ENCODE results near the gene MAPK12.

The MAPK12 gene

DNA sequence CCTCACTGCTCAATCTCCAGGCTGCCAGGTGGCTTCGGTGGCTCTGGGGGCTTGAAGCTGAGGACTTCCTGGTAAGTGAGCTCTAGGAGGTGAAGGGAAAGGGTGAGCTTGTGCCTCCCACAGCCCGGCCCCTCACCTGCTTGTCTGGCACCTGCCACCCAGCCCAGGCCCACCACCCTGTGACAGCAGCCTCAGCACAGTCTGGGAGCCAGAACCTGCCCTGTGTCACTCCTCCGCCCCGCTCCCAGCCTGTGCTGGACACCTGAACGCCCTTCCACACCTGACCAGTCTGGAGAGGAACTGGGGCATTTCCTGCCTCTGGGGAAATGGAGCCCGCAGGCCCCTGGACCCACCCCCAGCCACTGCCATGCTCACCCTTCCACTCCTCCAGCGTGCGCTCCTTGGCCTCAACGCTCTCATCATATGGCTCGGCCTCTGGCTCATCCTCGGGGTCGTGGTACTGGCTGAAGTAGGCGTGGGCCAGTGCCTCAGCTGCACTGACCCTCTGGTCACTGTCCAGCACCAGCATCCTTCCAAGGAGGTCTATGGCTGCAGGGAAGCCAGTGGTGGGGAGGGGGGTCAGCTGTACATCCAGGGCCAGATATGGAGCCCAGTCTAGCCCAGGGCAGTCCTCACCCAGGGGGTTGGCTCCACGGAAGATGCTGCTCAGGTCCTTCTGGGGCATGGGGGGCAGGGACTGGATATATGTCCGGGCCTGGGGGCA is 3.6 kb upstream of the MAPK12 start:
- no peak for DNase-seq

GRCh38 chr22:50264104-50264745 is 2.7 kb upstream of the MAPK12 start:
- no peak for DNase-seq

- DNase-seq = no peak
These were observed 1.6 kb upstream of the MAPK12 start for GRCh38 chr22:50262973-50263617.

DNA sequence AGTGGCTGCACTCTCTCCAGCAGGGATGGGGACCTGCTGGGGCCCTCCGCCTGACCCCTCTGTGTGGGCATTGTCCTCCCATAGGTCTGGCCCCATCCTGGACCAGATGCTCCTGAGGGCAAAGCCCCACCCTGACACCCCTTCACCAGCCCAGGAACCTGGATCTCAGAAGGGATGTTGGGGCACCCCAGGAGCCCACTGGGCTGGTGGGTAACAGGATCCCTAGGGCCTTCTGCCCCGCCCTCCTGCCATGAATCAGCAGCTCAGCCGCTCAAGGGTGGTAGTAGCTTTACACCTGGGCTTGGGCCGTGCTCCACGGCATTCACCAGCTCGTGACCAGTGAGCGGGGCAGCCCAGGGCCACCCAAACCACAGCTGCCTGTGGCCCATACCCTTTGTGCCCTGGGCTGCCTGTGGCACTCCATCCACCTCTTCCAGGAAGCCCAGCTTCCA is 1.0 kb upstream of the MAPK12 start:
- no peak for DNase-seq

DNA sequence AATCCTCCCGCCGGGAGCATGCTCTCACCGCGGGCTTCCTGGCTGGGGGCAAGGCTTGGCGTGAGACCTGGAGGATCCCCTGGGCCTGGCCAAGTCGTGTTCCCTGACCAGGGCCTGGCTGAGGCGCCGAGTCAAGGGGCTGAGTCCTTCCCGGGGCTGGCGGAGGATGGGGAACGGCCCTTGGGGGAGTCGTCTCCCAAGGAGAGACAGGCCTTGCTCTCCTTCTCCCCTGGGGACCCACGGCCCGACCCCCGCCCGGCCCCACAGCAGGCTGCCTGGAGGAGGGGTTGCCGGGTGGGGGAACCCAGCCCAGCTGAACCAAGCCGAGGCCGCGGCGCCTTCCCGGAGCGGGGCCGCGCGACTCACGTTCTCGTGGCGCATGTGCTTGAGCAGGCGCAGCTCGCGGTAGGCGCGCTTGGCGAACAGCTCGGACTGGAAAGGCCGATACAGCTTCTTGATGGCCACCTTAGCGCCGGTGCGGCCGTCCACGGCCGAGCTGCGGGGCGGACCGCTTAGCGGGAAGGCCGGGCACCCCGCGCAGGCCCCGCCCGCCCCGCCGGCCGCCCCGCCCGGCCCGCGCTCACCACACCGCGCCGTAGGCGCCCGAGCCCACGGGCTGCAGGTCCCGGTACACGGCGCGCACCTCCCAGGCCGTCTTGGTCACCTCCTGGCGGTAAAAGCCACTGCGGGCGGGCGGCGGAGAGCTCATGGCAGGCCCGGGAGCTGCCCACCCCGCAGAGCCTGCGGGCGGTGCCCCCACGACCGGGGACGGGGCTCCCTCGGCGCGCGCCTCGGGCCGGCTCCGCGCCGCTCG is 475 bp downstream of the MAPK12 start:
- no peak for DNase-seq

GRCh38 chr22:50260434-50260800 is 1.1 kb downstream of the MAPK12 start:
- DNase-seq = no peak

GRCh38 chr22:50259302-50259701 is 2.2 kb downstream of the MAPK12 start:
- DNase-seq = no peak

DNA sequence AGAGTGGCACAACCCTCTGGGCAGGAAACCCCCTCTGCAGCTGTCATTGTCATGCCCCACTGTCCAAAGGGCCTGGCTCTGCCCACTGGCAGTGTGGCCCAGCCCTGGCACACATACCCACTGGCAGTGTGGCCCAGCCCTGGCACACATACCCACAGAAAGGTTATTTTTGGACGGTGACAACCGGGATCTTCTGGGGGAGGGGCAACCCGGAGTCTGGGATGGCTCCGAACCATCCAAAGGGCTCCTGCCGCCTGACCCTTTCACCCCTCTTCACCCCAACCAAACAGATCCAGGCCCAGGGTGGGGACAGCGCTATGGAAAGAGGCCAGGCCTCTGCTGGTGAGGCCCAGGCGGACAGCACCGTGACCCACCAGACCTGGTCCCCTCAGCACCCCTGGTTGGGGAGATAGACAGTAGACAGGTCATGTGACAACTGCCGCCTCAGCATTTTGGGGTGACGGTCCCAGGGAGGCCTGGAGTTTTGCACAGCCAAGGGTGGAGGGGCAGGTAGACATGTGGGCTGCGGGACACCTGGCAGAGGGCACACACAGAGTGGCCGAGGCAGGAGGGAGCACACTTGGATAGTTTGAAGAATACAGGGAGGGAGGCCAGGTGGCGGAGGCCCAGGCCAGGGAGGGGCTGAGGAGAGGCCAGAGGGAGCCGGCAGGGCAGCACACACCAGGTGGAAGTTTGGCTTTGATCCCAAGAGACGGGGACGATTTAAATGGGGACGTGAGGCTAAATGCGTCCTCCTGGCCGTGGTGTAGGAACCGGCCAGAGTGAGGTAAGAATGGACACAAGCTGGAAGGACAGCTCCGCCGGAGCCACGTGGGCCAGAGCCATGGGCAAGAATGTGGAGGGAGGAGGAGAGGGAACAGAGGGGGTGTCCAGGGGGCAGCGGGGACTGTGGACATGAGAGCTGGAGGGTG is 2.9 kb downstream of the MAPK12 start:
- DNase-seq = no peak

GRCh38 chr22:50257451-50258360 is 3.8 kb downstream of the MAPK12 start:
- DNase-seq = no peak

DNA sequence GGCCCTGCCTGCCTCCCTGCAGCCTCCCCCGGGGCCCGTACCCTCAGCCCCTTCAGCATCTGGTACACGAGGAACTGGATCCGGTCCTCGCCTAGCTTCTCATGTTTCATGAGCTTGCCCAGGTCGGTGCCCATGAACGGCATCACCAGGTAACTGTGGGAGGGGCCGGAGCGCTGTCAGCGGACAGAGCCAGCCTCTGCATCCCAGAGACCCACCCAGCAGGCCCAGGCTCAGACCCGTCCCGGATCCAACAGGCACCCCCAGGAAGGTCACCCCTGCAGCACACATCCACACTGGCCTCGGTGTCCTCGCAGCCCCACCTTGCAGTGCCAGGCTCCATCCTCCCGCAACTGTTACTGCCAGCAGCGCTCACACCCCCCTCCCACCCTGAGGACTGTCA is 4.4 kb downstream of the MAPK12 start:
- DNase-seq = no peak

DNA sequence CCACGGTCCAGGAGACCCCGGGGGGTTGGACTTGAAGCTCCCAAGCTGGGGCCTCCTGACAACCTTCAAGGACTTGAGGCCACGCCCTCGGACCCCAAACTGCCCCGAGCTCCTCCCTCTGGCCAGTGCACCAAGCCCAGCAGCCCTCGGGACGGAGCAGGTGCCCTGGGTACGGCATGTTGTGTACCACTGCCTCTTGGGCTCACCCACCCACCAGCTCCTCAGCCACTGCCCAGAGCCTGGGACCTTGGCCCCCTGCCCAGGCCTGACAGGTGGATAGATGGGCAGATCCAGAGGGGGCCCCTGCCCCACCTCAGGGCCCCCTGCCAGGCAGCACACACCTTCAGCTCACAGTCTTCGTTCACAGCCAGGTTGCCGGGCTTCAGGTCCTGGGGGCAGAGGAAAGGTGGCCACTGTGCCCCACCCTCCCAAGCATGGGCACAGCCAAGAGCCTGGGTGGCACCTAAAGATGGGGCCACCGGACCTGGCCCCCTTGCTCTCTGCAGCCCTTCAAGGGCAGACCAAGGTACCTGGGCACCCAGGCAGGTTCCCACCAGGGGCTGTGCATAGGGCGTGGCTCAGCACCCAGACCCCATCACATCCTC is 5.1 kb downstream of the MAPK12 start:
- no peak for DNase-seq

DNA sequence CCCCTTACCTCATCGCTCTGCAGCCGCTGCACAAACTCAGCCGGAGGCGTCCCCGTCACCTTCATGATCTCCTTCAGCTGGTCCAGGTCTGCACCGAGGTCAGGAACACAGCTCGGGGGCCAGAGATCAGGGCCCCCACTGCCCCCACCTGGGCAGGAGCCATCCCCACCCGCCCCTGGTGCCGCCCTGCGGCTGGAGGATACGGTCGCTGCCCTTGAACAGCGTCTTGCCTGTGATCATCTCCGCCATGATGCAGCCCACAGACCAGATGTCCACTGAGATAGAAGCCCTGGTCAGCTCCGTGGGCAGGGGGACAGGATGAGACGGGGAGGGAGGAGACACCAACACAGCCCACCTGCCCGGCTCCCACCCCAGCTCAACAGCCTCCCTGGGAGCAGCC is 5.9 kb downstream of the MAPK12 start:
- DNase-seq = no peak

GRCh38 chr22:50255099-50255498 is 6.4 kb downstream of the MAPK12 start:
- no peak for DNase-seq

DNA sequence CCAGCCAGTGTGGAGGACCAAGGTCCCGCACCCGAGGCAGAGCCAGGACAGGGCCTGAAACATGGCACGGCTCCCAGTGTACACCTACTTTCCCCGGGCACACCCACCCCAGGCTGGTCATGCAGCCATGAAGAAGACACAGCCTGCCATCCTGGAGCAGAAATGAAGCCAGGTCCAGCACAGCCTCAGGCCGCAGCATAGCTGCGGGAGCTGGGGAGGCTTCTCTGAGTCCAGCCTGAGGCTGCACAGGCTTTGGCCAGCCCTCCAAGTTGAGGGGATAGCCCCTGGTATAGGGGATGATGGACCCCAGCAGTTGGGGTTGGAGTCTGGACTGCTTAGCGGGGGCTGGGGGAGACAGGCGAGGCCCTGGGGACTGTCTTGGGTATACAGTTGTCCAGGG is 7.5 kb downstream of the MAPK12 start:
- DNase-seq = no peak

DNA sequence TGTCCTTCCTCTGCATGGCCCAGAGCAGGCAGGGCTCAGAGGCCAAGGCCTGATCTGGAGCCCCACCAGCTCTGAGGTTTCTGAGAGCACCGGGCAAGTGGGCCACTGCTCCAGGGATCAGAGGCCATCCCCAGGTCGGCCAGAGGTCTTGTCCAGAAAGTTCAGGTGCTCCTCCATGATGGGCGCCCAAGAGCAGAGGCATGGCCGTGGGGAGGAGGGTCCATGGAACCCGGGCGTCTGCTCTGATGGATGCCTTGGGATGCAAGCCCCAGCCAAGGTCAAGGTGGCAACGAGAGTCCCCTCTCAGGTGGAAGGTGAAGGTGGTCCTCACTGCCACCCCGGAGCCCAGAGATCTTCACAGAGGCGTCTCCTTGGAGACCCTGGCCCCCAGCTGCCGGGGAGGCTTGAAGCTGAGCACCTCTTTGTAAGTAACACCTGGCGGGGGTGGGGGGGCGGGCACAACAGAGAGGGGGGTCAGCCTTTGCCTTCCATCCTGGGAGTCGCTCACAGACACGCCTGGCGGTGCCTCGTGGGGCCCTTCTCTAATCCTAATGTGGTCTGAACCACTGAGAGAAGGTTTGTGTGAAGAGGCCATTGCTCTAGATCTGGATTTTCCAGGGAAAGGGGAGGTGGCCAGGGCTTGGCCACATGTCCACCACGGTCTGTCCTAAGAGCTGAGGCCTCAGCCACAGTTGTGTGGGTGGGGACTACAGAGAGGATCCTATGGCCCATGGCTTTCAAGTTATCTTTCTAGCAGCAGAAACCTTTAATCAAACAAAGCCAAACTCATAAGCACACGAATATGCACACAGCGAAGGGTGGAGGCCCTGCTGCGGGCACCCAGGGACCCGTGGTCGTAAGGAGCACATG is 8.2 kb downstream of the MAPK12 start:
- DNase-seq = no peak

DNA sequence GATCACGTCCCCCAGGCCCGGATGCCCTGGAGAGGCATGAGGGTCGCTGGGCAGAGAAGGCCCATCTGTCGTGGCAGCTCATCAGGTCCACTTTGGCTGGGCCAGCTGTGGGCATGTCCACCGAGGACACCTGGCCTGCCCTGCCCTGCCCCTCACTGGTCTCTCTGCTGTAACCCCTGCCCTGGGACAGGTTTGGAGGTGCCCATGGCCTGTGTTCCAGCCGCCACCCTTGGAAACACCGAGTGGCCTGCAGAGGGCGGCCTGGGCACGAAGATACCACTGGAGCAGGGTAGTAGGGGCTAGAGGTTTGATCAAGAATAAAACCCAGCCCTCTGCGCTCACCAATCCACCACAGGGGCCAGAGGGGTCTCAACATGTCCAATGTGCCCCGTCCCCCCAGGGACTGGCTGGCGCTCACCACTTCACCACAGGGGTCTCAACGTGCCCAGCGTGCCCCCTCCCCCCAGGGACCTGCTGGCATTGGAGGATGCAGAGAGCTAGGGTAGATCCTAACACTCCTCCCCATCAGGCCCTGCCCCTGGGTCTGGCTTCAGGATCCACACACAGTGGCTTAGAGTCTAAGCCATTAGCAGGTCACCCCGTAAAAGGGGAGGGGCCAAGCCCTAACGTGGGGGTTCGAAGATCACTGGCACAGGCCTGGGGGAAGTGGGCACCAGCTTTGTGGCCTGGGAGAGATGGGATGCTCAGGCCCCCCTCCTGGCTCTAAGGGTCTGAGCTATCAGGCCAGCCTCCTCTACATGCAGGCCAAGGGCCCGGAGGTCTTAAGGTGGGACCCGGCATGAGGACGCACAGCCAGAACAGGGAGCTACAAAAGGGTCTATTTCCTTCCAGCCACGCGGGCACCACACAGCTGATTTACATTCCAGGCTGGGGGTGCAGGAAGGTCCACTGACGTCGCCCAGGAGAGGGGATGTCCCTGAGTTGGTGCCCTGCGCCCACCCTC is 9.1 kb downstream of the MAPK12 start:
- peak; percentile 78 for DNase-seq

DNA sequence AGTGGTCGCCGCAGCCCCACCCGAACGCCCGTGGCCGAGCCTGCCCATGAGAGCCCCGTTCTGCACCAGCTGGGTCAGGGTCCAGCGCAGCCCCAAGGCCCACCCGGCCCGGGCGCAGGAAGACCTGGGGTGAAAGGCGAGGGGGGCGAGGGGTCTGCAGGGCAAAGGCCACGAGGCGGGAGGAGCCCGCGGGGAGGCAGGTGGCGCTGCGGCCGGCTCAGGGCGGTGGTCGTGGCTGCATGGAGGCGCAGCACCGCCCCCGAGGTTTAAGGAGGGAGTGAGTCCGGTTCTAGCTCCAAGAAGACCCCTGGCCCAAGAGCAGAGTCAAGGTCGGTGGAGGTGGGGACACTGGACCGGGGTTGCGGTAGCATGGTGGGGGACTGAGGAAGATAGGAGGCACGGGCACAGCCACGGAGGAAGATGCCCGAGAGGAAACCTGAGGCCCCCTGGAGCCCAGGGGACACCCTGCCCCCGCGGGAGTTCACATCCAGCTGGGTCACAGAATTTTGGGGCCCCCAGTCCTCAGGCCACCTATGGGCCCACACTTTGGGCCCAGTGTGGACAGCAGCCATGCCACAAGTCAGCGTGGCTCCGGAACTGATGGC is 9.9 kb downstream of the MAPK12 start:
- peak; percentile 26 for DNase-seq
